ENCODE results near the gene FIG4. TPM values are rescaled to one million over a fixed set of nuclear protein-coding genes. Genes with fewer than 3 reads are reported as not detected.

FIG4 gene
- polyA plus RNA-seq, 1 of the 3 experiments (the other 2 are of a cell fraction) = 6.8 TPM

GRCh38 chr6:109653264-109653663 lies 37.8 kb upstream of the FIG4 start:
- Histone ChIP-seq H3K4me2 (no peak overlapping the region), H3F3A (replicated peaks; ENCODE audit: insufficient read depth) (no peaks in the 10 kb centered on the region), H3K4me1 (ENCODE audit: control insufficient read depth in 1 of 2, insufficient read depth in 2 of 2, low read depth in 1 of 2, low read length in 1 of 2) (no peaks in the 10 kb centered on the region), H3K79me2 (ENCODE audit: insufficient read depth) (no peaks in the 10 kb centered on the region), H3K4me3 (ENCODE audit: low read depth in 2 of 2, low read length in 1 of 2) (no peak overlapping the region), H3K36me3 (replicated peaks in 1 of 2; ENCODE audit: control insufficient read depth in 1 of 2, insufficient read depth in 2 of 2, low read length in 1 of 2) (no peaks in the 10 kb centered on the region), H2AFZ (ENCODE audit: low read depth) (no peak overlapping the region), H4K20me1 (ENCODE audit: insufficient read depth) (no peaks in the 10 kb centered on the region), H3K27ac (ENCODE audit: low read depth in 2 of 2, low read length in 1 of 2) (no peak overlapping the region), H3K27me3 (ENCODE audit: insufficient read depth) (no peaks in the 10 kb centered on the region), H3K9ac (no peak overlapping the region), H3K9me2 (no peaks in the 10 kb centered on the region), H3K9me3 (no peaks in the 10 kb centered on the region)
- ChIA-PET CTCF (interaction anchor here (1.9 kb wide), 1 partner anchor 386 kb away, joined by 3 read pairs; no protein-coding TSS in a partner anchor), POLR2A (no interaction called here)
- TF ChIP-seq PBX3 (IDR thresholded peaks at IDR 0.05) (no peak), SMC3 (IDR thresholded peaks at IDR 0.05; ENCODE audit: low read depth, low read length) (no peak), NFIC (IDR thresholded peaks at IDR 0.05; ENCODE audit: borderline replicate concordance) (no peak), EP300 (IDR thresholded peaks at IDR 0.05; ENCODE audit: borderline replicate concordance in 1 of 2, low read depth in 1 of 2, low read length in 1 of 2) (no peak), TEAD4 (IDR thresholded peaks at IDR 0.05; ENCODE audit: borderline replicate concordance, insufficient read depth) (no peak), MXI1 (IDR thresholded peaks at IDR 0.05; ENCODE audit: low read depth, low read length) (no peak), ELF1 (IDR thresholded peaks at IDR 0.05) (no peak), MAX (IDR thresholded peaks at IDR 0.05; ENCODE audit: low read depth) (no peak), TAF1 (IDR thresholded peaks at IDR 0.05; ENCODE audit: borderline replicate concordance, low read depth, low read length) (no peak), GABPA (IDR thresholded peaks at IDR 0.05; ENCODE audit: low read depth) (no peak), USF1 (IDR thresholded peaks at IDR 0.05; ENCODE audit: borderline replicate concordance, low read depth) (no peak), IRF3 (IDR thresholded peaks at IDR 0.05; ENCODE audit: low read depth, low read length) (no peak), TCF12 (IDR thresholded peaks at IDR 0.05) (no peak), FOXJ3 (CRISPR knock-in tag; IDR thresholded peaks at IDR 0.05) (no peak), POLR2AphosphoS5 (IDR thresholded peaks at IDR 0.05; ENCODE audit: low read depth, low read length) (no peak)
- no peak for DNase-seq
- 40% methylated on average over 5 of the region's 5 CpGs for WGBS (ENCODE audit: low lambda C conversion rate)

GRCh38 chr6:109655761-109656262 lies 35.3 kb upstream of the FIG4 start:
- Histone ChIP-seq H3K9ac (no peak overlapping the region), H3K27me3 (ENCODE audit: insufficient read depth) (no peaks in the 10 kb centered on the region), H3K9me2 (no peaks in the 10 kb centered on the region), H3K9me3 (no peaks in the 10 kb centered on the region), H2AFZ (ENCODE audit: low read depth) (no peak overlapping the region), H3K4me2 (no peak overlapping the region), H3K79me2 (ENCODE audit: insufficient read depth) (no peaks in the 10 kb centered on the region), H3K4me1 (ENCODE audit: control insufficient read depth in 1 of 2, insufficient read depth in 2 of 2, low read depth in 1 of 2, low read length in 1 of 2) (0 out of 4 replicates have a peak, but pooled peaks cover 0 to 8% of the 10 kb centered on the region in 2 experiments), H3K36me3 (replicated peaks in 1 of 2; ENCODE audit: control insufficient read depth in 1 of 2, insufficient read depth in 2 of 2, low read length in 1 of 2) (no peaks in the 10 kb centered on the region), H3K4me3 (ENCODE audit: low read depth in 2 of 2, low read length in 1 of 2) (no peak overlapping the region), H4K20me1 (ENCODE audit: insufficient read depth) (no peaks in the 10 kb centered on the region), H3K27ac (ENCODE audit: low read depth in 2 of 2, low read length in 1 of 2) (no peak overlapping the region), H3F3A (replicated peaks; ENCODE audit: insufficient read depth) (no peaks in the 10 kb centered on the region)
- POLR2A ChIA-PET = no interaction called here
- 85% methylated on average over 6 of the region's 6 CpGs for WGBS (ENCODE audit: low lambda C conversion rate)
- TF ChIP-seq ELF1 (IDR thresholded peaks at IDR 0.05) = no peak
- no peak for TF ChIP-seq FOXM1 (IDR thresholded peaks at IDR 0.05; ENCODE audit: low read depth)
- no peak for TF ChIP-seq CTCF (IDR thresholded peaks at IDR 0.05)
- TF ChIP-seq GATA2 (CRISPR knock-in tag; IDR thresholded peaks at IDR 0.05) = no peak
- no peak for TF ChIP-seq CHD2 (IDR thresholded peaks at IDR 0.05; ENCODE audit: low read length, partially characterized antibody)
- no peak for TF ChIP-seq EP300 (IDR thresholded peaks at IDR 0.05; ENCODE audit: borderline replicate concordance in 1 of 2, low read depth in 1 of 2, low read length in 1 of 2)
- TF ChIP-seq MEF2A (IDR thresholded peaks at IDR 0.05; ENCODE audit: borderline replicate concordance, low read depth) = no peak
- TF ChIP-seq RCOR1 (IDR thresholded peaks at IDR 0.05; ENCODE audit: low read length) = no peak
- TF ChIP-seq POLR2AphosphoS5 (IDR thresholded peaks at IDR 0.05; ENCODE audit: low read depth, low read length) = no peak
- CTCF ChIA-PET = interaction anchor here (0.5 to 1.5 kb wide), 2 partner anchors 384 to 1258 kb away, joined by 3 to 4 read pairs; no protein-coding TSS in a partner anchor
- no peak for DNase-seq
